SU-DHL-6 (cell line): ENCODE data around the gene PRLHR.

Source experiments
- CTCF ChIP-seq: fragments of 200-600 bp; sonication (generic); IDR thresholded peaks from one replicate; pipeline ENCODE4 v1.5.1; 2017; ENCODE audit warnings: antibody characterized with exemption, mild to moderate bottlenecking, low read length, moderate library complexity; ENCODE audit not compliant: insufficient read depth, poor library complexity, severe bottlenecking
- EZH2phosphoT487 ChIP-seq: fragments of 200-600 bp; sonication (generic), shearing (Covaris generic); conservative IDR thresholded peaks from 2 replicates; pipeline ENCODE4 v1.6.1; 2018; ENCODE audit warnings: mild to moderate bottlenecking, antibody characterized with exemption, low read length, moderate library complexity, mixed read lengths

- TF ChIP-seq EZH2phosphoT487: no peak
- TF ChIP-seq CTCF: no peak
Measured at GRCh38 chr10:118633786-118634185, 38.3 kb upstream of the PRLHR start.
